Measurements from ENCODE around the gene THBS2.

Gene THBS2

DNA sequence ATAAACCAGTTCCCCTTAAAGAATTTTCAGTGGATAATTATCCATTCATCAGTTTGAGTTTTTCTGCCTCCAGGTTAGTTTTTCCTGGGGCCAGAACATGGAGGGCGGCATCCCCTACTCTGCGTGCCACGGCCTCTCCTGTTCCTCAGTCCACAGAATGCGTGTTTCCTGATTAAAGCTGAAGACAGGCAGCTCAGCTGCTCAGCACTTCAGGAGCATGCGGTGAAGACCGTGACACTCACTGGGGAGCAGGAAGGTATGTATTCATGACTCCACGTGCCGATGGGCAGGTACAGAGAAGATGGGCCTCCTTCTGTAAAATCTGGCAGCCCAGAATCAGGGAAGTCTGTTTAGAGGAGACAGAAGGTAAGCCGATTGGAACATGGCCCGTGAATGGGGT lies 2.0 kb upstream of the THBS2 start:
- CTCF ChIA-PET: no interaction called here
- DNase-seq (ENCODE audit: low read depth, low spot score): no peak
- no peak overlapping the region for H3K4me3 ChIP-seq (ENCODE audit: low read depth, low read length)
- no peak for TF ChIP-seq CTCF (IDR thresholded peaks at IDR 0.05; ENCODE audit: insufficient read depth, low read length, missing control alignments)
- POLR2A ChIA-PET: no interaction called here

- no peak for TF ChIP-seq CTCF (IDR thresholded peaks at IDR 0.05; ENCODE audit: insufficient read depth, low read length, missing control alignments)
- H3K4me3 ChIP-seq (ENCODE audit: low read depth, low read length): no peak overlapping the region
- ChIA-PET CTCF (interaction anchor here (0.9 to 1.2 kb wide), 2 partner anchors 222 to 266 kb away, joined by 3 read pairs; no protein-coding TSS in a partner anchor), POLR2A (no interaction called here)
- DNase-seq (ENCODE audit: low read depth, low spot score): no peak
Measured at GRCh38 chr6:169254456-169255316, 1.0 kb upstream of the THBS2 start.

DNA sequence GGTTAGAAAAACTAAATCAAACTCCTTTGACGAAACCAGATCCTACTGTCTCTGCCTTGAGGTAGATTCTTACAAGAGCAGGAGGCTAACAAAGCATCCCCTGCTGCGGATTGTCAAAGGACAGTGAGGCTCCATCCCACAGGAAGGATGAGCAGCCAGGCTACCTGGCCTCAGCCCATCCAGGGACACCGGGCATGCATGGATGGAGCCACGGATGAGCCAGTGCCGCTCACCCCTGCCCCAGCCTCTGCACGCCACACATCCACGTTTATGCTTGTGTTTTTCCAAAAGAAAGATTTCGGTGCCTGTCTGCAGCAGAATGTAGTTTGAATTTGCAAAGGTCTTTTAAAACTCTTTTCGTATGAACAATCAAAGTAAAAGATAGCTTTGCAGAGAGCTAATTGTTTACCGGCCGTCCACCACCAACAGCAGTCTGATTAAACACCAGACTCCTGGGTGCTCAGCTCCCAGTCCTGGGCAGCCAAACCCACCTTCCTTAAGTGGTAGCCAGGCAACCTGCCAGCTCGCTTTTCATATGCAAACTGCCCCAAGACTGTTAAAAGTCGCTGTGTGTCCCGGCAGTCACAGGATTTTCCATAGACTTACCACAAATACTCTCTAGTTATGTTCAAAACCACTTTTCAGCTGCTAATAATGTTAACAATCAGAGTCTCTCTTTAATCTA lies 999 bp downstream of the THBS2 start:
- no peak for TF ChIP-seq CTCF (IDR thresholded peaks at IDR 0.05; ENCODE audit: insufficient read depth, low read length, missing control alignments)
- no peak for DNase-seq (ENCODE audit: low read depth, low spot score)
- CTCF ChIA-PET: interaction anchor here (0.9 to 1.3 kb wide), 2 partner anchors 19 to 294 kb away, joined by 3 read pairs; no protein-coding TSS in a partner anchor
- peak overlapping the region; percentile 76 for H3K4me3 ChIP-seq (ENCODE audit: low read depth, low read length)
- POLR2A ChIA-PET: interaction anchor here (0.7 to 1.8 kb wide), 5 partner anchors 12 to 182 kb away, joined by 3 to 6 read pairs (median 5); no protein-coding TSS in a partner anchor

GRCh38 chr6:169251822-169252504 lies 1.7 kb downstream of the THBS2 start:
- peak overlapping the region; percentile 76 for H3K4me3 ChIP-seq (ENCODE audit: low read depth, low read length)
- POLR2A ChIA-PET: interaction anchor here (1.1 to 1.8 kb wide), 3 partner anchors 14 to 181 kb away, joined by 3 to 5 read pairs (median 4); no protein-coding TSS in a partner anchor
- TF ChIP-seq CTCF (IDR thresholded peaks at IDR 0.05; ENCODE audit: insufficient read depth, low read length, missing control alignments): no peak
- CTCF ChIA-PET: interaction anchor here (1.1 to 1.8 kb wide), 3 partner anchors 20 to 268 kb away, joined by 3 to 9 read pairs (median 3); no protein-coding TSS in a partner anchor
- no peak for DNase-seq (ENCODE audit: low read depth, low spot score)

DNA sequence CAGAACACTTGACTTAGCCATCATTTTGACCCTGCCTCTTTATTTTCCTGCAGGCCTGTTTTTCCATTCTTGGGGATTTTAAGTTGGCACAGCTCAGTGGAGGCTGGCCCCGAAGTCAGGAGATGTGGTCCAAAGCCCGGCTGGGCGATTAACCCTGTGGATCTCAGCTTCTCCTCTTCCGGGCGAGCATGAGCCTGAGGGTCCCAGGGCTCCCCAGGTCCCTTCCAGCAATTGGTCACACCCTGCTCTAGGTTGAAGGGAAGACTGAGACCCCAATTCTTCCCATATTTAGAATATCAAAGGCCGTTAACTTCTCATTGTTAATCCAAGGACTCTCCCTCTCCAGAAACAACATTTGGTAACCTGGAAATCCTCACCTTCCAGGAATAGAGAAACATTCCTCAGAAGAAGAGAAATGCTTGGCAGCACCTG lies 2.3 kb downstream of the THBS2 start:
- no peak for TF ChIP-seq CTCF (IDR thresholded peaks at IDR 0.05; ENCODE audit: insufficient read depth, low read length, missing control alignments)
- CTCF ChIA-PET: interaction anchor here (1.1 to 1.8 kb wide), 4 partner anchors 20 to 270 kb away, joined by 3 to 9 read pairs (median 3); no protein-coding TSS in a partner anchor
- peak overlapping the region; percentile 76 for H3K4me3 ChIP-seq (ENCODE audit: low read depth, low read length)
- DNase-seq (ENCODE audit: low read depth, low spot score): no peak
- POLR2A ChIA-PET: interaction anchor here (1.2 to 1.8 kb wide), 2 partner anchors 178 to 181 kb away, joined by 3 to 5 read pairs; no protein-coding TSS in a partner anchor

Measured in AG04449 (cell line).